Retina (tissue), 1 donor: ENCODE measurements around the gene TMEM271.
A peak's percentile ranks its signal among the peaks of the same experiment; 100 is the strongest.
"Not testable (repeated sequence)": the region's sequence is repeated elsewhere in the genome, so short reads cannot be mapped to it uniquely, and the experiment has no call there.

ENCODE experiments used
- DNase-seq: peaks from one replicate; pipeline ENCODE4 v3.0.0-alpha.2; 2016

The TMEM271 gene

DNA sequence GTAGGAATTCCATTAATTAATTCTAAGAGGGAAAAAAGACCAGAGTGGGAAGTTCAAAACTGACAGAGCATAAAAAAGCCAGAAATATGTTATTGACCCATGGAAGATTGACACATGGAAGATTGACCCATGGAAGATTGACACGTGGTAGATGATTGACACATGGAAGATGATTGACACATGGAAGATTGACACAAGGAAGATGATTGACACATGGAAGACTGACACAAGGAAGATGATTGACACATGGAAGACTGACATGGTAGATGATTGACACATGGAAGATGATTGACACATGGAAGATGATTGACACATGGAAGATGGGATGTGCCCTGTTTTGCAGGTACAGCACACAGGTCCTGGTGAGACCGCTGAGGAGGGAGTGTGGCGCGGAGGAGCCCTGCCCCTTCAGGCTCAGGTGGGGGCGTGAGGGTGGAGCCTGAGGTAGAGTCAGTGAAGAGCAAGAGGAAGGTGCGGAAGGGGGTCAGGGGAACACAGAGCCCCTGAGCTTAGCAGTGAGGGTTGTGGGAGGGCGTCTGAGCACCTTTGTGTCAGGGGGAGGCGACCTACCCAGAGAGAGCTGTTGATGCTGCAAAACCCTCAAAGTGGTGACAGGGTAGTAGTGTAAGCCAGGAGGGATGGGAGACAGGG is 33.4 kb upstream of the TMEM271 start:
- no peak for DNase-seq

DNA sequence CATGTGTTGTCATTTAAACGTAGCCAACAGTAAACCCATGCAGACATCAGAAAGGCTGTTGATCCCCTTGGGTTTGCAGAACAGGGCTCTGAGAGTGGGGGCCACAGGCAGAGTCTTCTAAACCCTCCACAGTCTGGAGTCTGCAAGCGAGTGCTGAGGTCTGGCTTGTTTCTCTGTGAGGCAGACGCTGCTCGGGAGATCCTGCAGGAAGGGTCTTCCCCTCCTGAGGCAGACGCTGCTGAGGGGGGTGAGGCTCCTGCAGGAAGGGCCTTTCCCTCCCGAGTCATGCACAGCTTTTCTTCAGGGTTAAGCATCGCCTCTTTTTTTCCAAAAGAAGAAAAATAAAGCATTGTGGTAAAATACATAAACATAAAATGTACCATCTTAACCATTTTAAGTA is 32.1 kb upstream of the TMEM271 start:
- no peak for DNase-seq

DNA sequence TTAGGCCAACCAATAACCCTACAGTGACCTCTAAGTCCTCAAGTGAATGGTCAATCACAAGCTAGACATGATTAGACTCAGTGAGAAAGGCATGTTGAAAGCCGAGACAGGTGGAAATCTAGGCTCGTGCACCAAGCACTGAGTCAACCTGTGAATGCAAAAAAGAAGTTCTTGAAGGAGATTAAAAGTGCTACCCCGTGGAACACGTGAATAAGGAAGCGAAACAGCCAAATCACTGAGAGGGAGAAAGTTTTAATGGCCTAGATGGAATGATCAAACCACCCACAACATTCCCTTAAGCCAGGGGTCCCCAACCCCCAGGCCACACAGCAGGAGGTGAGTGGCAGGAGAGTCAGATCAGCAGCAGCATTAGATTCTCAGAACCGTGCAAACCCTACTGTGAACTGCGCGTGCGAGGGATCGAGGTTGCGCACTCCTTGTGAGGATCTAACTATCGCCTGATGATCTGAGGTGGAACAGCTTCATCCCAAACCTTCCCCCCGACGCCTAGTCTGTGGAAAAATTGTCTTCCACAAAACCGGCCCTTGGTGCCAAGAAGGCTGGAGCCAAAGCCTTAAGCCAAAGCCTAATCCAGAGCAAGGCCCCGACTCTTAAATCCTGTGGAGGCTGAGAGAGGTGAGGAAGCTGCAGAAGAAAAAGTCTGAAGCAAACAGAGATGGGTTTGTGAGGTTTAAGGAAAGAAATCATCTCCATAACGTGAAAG is 29.8 kb upstream of the TMEM271 start:
- no peak for DNase-seq

DNA sequence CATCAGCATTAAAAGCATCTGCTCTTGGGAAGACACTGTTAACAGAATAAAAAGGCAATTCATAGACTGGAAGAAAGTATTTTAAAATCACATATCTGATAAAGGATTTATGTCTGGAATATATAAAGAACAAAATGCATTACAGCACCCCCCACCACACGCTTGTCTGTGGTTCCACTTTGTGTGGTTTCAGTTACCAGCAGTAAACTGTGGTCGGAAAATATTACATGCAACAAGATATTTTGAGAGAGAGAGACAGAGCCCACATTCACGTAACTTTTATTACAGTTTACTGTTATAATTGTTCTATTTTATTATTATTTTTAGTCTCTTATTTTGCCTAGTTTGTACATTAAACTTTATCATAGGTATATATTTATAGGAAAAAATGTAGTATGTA is 28.0 kb upstream of the TMEM271 start:
- no peak for DNase-seq

DNA sequence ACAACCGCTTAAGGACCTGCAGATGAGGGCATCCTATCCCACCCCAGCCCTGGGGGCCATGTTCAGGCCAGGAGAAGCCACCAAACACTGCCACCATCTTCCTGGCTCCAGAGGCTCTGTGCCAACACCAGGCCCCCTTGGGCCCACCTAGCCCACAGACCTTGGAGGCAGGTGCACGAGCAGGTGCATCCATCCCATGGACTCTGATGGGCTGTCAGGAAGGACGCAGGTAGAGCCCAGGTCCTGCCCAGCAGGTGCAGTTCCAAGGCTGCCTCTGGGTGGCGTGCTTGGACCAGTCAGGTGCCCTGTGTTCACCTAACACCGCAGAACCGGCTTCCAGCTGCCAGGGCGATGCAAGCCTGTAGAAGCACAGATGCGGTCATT is 26.5 kb upstream of the TMEM271 start:
- DNase-seq, result peak; percentile 74

DNA sequence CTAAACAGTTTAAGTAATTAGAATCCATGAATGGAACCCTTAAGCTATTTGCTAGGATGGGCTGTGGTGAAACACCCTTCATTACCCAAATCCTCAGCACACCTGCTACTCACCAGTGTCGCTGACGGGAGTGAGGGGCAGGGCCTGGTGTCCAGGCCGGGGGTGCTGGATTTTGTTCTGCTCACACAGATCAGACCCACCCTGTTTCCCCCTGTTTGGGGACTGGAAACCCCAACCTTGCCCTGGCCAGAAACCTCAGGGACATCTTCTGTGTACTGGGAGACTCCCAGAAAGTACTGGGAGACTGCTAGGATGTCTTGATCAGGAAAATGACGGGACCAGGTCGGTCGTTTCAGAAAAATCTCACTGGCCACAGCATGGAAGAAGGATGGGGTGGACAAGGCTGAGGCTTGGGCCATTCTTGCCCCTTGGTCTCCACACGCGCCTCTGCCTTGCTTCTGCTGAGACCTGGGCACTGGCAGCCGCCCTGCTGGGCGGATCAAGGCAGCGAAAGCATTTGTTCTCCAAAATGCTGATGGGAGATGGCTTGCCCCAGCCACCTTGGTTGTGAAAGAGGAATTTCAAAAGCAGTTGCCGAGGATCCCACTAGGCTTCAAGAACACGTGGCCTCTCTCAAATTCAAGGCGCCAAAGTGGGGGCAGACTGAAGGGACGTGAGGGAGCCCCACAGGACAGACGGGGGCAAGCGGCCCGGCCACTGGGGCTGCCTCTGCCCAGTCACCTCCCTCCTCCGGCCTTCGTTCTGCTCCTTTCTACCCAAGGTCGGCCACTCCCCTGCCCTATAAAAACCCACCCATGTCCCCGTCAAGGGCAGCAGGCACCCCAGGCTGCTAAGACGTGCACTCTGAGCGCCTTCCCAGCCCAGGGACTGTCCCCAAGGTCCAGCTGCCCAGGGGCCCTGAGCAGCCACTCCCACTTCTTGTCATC is 25.8 kb upstream of the TMEM271 start:
- no peak for DNase-seq

DNA sequence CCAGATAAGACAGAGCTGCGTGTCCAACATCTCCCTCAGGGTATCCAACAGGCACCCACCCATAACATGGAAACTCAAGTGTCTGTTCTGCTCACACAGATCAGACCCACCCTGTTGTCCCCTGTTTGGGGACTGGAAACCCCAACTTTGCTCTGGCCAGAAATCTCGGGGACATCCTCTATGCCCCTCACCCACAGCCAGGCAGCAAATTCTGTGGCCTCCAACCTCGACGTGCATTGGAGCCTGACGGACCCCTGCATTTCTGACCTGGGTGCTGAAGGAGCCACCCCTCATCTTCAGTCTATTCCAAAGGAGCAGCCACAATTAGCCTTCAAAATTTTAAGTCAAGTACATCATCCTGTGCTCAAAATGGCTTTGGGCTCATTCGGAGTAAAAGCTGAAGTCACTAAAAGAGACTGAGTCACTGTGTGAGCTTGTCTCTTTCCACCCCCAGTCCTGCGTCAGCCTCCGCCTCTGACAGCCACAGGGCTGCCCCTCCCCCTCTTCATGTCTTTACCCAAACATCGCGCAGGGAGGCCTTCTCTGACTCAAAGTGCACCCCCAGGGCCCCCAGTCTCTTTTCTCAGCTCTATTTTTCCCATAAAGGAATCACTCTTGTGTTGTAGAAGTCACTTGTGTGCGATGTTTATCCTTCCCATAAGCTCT is 24.9 kb upstream of the TMEM271 start:
- DNase-seq, result no peak

DNA sequence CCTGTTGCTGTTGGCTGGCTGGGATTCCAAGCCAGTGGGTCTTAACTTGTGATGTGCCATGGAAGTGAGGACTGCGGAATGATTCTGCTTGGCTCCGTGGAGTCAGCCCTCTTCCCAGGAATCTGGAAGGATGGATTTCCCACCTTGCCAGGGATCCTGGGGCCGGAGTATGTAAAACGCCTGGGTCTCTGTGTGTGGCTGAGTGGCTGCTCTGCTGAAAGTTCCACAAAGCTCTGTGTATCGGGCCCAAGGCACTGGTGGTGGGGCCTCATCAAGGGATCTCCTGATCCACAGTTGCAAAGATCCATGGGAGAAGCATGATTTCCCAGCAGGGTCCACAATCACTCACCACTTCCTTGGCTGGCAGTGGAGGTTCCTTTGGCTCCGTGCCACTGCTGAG is 24.1 kb upstream of the TMEM271 start:
- no peak for DNase-seq

DNA sequence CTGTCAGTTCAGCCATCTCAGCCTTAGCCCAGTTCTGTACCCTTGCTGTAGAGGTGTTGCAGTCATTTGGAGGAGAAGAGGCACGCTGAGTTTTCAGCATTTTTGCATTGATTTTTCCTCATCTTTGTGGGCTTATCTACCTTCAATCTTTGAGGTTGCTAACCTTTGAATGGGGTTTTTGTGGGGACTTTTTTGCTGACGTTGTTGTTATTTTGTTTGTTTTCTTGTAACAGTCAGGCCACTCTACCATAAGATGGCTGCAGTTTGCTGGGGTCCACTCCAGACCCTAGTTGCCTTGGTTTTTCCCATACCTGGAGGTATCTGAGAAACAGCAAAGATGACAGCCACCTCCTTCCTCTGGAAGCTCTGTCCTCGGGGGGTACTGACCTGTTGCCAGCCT is 22.8 kb upstream of the TMEM271 start:
- no peak for DNase-seq

DNA sequence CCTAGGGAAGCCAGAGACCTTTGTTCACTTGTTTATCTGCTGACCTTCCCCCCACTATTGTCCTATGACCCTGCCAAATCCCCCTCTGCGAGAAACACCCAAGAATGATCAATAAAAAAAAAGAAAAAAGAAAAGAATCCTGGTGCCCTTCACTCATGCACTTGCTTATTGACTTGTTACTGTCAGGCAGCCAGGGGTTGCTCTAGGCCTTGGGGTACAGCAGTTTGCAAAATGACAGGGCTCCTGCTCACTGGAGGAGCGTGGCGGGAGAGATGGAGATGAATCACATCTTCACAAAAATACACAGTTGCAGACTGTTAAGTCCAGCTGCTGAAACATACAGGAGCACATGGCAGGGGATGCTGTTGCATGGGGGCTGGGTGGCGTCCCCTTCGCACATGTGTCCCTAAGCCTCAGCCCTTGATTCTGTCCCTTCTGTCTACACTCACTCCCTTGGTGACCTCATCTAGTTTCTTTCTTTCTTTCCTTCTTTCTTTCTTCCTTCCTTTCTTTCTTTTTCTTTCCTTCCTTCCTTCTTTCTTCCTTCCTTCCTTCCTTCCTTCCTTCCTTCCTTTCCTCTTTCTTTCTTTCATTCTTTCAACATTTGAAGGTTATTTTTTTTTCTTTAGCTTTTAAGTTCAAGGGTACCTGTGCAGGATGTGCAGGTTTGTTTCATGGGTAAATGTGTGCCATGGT is 16.9 kb upstream of the TMEM271 start:
- peak; percentile 13 for DNase-seq

DNA sequence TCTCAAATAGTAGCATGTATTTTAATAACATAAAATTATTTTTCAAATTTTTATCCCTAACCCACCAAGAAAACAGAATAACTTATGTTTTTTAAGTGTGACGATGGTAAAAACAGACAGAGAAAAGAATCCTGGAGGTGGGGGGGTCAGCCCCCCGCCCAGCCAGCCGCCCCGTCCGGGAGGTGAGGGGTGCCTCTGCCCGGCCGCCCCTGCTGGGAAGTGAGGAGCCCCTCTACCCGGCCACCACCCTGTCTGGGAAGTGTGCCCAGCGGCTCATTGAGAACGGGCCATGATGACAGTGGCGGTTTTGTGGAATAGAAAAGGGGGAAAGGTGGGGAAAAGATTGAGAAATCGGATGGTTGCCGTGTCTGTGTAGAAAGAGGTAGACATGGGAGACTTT is 16.1 kb upstream of the TMEM271 start:
- not testable (repeated sequence) for DNase-seq

DNA sequence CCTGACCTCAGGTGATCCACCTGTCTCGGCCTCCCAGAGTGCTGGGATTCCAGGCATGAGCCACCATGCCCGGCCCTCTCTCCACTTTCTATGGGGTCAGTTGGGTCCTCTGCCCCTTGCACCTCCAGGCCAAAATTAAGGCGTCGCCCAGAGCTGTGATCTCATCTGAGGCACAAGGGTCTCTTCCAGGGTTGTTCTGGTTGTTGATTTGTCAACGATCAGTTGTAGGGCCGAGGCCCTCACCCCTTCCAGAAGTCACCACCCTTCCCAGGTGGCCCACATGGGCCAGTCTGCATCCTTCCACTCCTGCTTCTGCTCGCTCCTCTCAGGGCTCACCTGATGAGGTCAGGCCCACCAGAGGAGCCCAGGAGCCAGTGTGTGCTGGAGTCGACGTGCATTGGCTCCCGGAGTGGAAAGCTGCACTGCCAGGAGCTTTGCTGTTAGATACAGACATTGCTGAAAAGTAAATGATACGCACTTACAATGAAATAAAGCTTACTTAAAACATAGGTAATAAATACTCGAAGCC is 14.3 kb upstream of the TMEM271 start:
- DNase-seq, result no peak

DNA sequence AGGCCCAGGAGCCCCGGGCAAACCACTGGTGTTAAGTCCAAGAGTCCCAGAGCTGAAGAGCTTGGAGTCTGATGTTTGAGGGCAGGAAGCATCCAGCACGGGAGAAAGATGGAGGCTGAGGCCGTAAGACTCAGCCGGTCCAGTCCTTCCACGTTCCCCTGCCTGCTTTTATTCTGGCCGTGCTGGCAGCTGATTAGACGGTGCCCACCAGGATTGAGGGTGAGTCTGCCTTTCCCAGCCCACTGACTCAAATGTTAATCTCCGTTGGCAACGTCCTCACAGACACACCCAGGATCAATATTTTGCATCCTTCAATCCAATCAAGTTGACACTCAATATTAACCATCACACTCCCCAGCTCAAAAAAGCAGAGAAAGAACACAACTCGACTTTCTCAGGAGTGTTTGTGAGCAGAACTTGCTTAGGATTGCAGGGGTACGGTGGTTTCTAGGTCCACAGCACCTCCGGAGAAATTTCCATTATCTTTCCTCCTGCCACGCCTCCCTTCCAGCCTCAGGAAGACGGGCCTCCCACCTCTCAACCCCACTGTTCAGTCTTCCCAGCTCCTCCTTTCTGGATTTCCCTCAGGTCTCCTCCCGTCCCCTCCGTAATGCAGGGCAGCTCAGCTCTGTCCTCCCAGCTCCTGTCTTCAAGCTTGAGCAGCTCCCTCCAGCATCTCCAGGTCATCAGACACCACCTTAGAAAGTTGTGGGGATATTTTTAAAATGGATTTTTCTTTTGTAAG is 13.3 kb upstream of the TMEM271 start:
- DNase-seq, result no peak

DNA sequence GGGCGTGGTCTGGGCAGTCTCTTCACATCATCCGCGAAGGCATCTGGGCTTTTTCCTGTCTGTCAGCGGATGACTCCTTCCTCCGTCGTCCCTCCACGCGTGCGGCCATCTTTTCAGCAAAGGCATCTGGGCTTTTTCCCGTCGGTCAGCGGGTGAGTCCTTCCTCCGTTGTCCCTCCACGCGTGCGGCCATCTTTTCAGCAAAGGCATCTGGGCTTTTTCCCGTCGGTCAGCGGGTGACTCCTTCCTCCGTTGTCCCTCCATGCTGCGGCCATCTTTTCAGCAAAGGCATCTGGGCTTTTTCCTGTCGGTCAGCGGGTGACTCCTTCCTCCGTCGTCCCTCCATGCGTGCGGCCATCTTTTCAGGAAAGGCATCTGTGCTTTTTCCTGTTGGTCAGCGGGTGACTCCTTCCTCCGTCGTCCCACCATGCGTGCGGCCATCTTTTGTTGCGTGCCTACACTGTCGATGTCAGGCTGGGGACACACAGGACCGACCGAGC is 12.3 kb upstream of the TMEM271 start:
- DNase-seq, result no peak

DNA sequence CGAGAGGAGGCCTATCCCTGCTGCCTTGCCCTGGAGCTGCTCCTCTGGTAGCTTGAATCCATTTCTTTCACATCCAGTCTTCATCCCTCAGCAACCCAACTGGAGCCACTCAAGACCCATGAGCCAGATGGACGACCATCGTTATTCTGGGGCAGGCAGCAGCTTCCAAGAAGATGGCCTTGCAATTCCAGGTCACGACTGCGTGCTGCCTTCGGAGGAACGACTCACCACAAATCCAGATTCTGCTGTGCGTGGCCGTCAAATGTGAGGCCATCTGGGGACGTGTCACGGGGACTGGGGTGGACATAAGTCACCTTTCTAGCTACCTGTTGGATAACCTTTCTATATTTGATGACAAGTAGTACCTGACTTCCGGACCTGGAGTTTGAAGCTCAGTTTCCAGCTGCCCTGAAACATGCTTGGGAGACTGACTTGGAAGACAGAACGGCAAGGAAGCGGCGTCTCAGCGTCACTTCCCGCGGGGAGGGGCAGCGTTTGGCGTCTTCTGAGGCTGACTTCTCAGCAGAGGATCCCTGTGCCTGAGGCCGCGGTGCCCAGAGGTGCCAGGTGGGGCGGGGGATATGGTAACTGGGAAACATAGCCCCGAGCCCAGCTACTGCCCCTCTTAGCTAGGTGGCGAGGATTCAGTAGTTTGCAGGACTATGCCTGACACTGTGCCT is 11.7 kb upstream of the TMEM271 start:
- DNase-seq, result no peak

DNA sequence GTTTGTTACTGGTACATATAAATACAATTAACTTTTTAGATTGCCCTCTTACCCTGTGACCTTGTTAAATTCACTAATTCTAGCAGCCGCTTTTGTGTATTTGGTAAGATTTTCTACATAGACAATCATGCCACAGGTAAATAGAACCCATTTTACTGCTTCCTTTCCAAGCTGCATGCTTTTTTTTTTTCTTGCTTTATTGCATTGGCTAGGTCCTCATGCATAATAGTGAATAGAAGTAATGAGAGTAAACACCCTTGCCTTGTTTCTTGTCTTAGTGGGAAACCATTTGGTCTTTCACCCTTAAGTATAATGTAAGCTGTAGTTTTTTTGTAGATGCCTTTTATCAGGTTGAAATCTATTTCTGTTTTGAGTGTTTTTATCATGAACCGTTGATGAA is 7.7 kb upstream of the TMEM271 start:
- no peak for DNase-seq

DNA sequence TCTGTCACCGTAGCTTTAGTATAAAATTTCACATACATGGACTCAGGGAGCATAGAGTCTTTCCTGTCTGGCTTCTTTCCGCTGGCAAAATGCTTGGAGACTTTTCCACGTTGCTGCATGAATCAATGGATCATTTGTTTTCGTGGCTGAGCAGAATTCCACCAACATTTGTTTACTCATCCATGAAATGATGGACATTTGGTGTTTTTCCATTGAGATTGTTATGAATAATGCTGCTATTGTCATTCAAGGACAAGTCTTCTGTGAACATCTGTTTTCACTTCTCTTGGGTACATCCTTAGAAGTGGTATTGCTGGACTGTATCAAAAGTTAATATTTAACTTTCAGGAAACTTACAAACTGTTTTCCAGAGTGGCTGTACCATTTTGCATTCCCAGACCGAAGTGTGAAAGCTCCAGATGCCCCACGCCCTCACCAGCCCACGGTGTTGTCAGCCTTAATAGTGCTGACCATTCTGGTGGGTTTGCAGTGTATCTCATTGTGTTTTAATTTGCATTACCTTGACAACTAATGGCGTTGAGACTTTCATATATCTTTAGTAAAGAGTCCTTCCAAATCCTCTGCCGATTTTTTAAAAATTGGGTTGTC is 5.8 kb upstream of the TMEM271 start:
- DNase-seq, result no peak

DNA sequence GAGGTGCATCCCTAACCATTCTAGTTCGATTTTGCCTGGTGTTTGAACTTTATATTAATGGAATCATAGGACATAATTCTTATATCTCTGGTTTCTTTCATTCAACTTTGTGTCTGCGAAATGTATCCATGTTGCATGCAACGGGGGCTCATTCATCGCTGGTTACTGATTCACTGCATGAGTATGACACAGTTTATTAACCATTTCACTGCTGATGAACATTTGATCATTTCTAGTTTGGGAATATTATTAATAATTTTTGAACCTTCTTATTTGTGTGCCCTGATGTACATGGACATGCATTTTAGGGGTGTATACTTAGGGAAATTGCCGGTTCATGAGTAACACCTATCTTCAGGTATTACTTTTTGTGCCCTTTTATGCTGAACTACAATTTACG is 5.1 kb upstream of the TMEM271 start:
- DNase-seq, result no peak

DNA sequence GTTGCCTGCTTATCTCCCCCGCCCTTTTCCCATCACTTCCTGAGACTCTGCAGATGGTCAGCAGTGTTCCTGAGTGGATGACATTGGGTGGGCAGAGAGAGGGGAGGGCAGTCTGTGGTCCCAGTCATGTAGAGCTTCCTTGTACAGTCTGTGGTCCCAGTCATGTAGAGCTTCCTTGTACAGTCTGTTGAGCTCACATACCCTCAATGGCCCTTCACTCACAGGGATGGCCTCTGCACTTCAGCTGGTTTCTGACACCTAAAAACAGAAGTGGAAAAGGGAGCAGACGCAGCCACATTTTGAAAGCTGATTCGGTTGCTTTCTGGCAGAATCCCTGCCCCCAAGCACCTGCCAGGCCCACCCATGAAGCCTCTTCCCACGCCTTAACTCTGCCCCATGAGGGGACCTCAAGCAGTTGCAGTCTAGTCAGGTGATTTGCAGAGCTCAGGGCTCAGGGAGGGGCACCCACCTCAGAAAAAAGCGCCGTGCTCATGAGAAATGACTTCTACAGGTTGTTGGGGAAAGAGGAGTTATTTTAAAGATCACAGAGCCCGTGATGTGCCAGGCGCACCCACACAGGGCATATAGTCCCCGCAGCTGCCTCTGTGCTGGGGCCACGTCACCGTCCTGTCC is 3.6 kb upstream of the TMEM271 start:
- DNase-seq, result no peak
